IMR-90 (cell line): ENCODE measurements around the gene DAB1. TPM values are rescaled to one million over a fixed set of nuclear protein-coding genes. Genes with fewer than 3 reads are reported as not detected.

ENCODE experiments used
- ATAC-seq: fragments of 200-7000 bp; cut with Tn5 transposase; 2 replicates; pipeline ENCODE4 v1.9.1; 2020; ENCODE audit warnings: low read depth, mild to moderate bottlenecking, moderate library complexity
- BruUV-seq: library from RNA; stranded (reverse); fragments of 400-500 nt; replicated peaks from 2 replicates; lab custom pipeline; 2021; lab: Mats Ljungman, UMichigan
- CTCF ChIA-PET: fragments of 300-600 bp; formaldehyde crosslinking; extraction: SDS; loops from one replicate; lab custom pipeline; 2021; ENCODE audit warnings: antibody characterized with exemption; lab: Yijun Ruan, JAX
- POLR2A ChIA-PET: fragments of 300-600 bp; sonication (Branson Sonifier 250); formaldehyde crosslinking; loops from one replicate; lab custom pipeline; 2022; ENCODE audit warnings: antibody characterized with exemption; ENCODE audit not compliant: unreplicated experiment; lab: Charles Lee
- DNase-seq: peaks from one replicate; pipeline ENCODE4 v3.0.0; 2013
- H2AFZ ChIP-seq: replicated peaks from 2 replicates; pipeline ENCODE3; 2013; ENCODE audit warnings: low read length, mild to moderate bottlenecking; ENCODE audit not compliant: poor library complexity
- H2AK5ac ChIP-seq: 2 replicates; pipeline ENCODE4 v1.6.1; 2013; ENCODE audit warnings: low read depth, low read length, inconsistent platforms
- H2AK9ac ChIP-seq: replicated peaks from 2 replicates; pipeline ENCODE3; 2013; ENCODE audit warnings: mild to moderate bottlenecking, low read depth, low read length, moderate library complexity; ENCODE audit not compliant: poor library complexity
- H2BK120ac ChIP-seq: 2 replicates; pipeline ENCODE4 v1.6.1; 2013; ENCODE audit warnings: low read depth, low read length, inconsistent platforms
- H2BK15ac ChIP-seq: 3 replicates; pipeline ENCODE4 v1.6.1; 2013; ENCODE audit warnings: low read depth, low read length, inconsistent platforms
- H2BK20ac ChIP-seq: 2 replicates; pipeline ENCODE4 v1.6.1; 2013; ENCODE audit warnings: low read depth, mild to moderate bottlenecking, inconsistent platforms, low read length, moderate library complexity
- H2BK5ac ChIP-seq: 2 replicates; pipeline ENCODE4 v1.6.1; 2013; ENCODE audit warnings: mild to moderate bottlenecking, low read depth, low read length, inconsistent platforms; ENCODE audit not compliant: poor library complexity, severe bottlenecking
- H3K14ac ChIP-seq: replicated peaks from 2 replicates; pipeline ENCODE4 v1.6.1; 2013; ENCODE audit warnings: low read depth, low read length, inconsistent platforms
- H3K18ac ChIP-seq: 2 replicates; pipeline ENCODE4 v1.6.1; 2013; ENCODE audit warnings: low read depth, low read length, control low read depth
- H3K23ac ChIP-seq: 2 replicates; pipeline ENCODE4 v1.6.1; 2013; ENCODE audit warnings: low read depth, low read length, inconsistent platforms
- H3K27ac ChIP-seq: 2 replicates; pipeline ENCODE4 v1.5.1; 2013; ENCODE audit warnings: mild to moderate bottlenecking, control low read depth, low read length; ENCODE audit not compliant: insufficient read depth
- H3K27me3 ChIP-seq: 2 replicates; pipeline ENCODE4 v1.6.1; 2013; ENCODE audit warnings: low read length; ENCODE audit not compliant: control insufficient read depth, insufficient read depth
- H3K36me3 ChIP-seq: 2 replicates; pipeline ENCODE4 v1.6.1; 2013; ENCODE audit warnings: low read length, mixed read lengths; ENCODE audit not compliant: control insufficient read depth, insufficient read depth
- H3K4ac ChIP-seq: 2 replicates; pipeline ENCODE4 v1.6.1; 2013; ENCODE audit warnings: low read depth, low read length, inconsistent platforms
- H3K4me1 ChIP-seq: 2 replicates; pipeline ENCODE4 v1.6.1; 2013; ENCODE audit warnings: low read length, mixed read lengths; ENCODE audit not compliant: control insufficient read depth, insufficient read depth
- H3K4me2 ChIP-seq: 2 replicates; pipeline ENCODE4 v1.6.1; 2013; ENCODE audit warnings: low read depth, mild to moderate bottlenecking, control low read depth, low read length, moderate library complexity
- H3K4me3 ChIP-seq: 2 replicates; pipeline ENCODE4 v1.5.1; 2013; ENCODE audit warnings: low read depth, mild to moderate bottlenecking, control low read depth, low read length, moderate library complexity; ENCODE audit not compliant: insufficient read depth
- H3K56ac ChIP-seq: 2 replicates; pipeline ENCODE4 v1.6.1; 2013; ENCODE audit warnings: low read length, inconsistent platforms; ENCODE audit not compliant: insufficient read depth; ENCODE audit errors: extremely low read depth
- H3K79me1 ChIP-seq, 2 experiments: 2 replicates each; pipeline ENCODE4 v1.6.1; 2013; ENCODE audit warnings: low read length in 2 of 2, inconsistent platforms in 1 of 2, low read depth in 1 of 2
- H3K9ac ChIP-seq: 2 replicates; pipeline ENCODE4 v1.6.1; 2013; ENCODE audit warnings: low read depth, low read length, control low read depth
- H3K9me1 ChIP-seq: 2 replicates; pipeline ENCODE4 v1.6.1; 2013; ENCODE audit warnings: low read length, inconsistent platforms; ENCODE audit not compliant: insufficient read depth
- H3K9me3 ChIP-seq: 2 replicates; pipeline ENCODE4 v1.6.1; 2013; ENCODE audit warnings: low read length; ENCODE audit not compliant: control insufficient read depth, insufficient read depth
- H4K20me1 ChIP-seq: 2 replicates; pipeline ENCODE4 v1.6.1; 2013; ENCODE audit warnings: low read length, inconsistent platforms; ENCODE audit not compliant: insufficient read depth
- H4K5ac ChIP-seq: 2 replicates; pipeline ENCODE4 v1.6.1; 2013; ENCODE audit warnings: mild to moderate bottlenecking, low read depth, low read length, control low read depth
- H4K8ac ChIP-seq, 2 experiments: 2 replicates each; pipeline ENCODE4 v1.6.1; 2013; ENCODE audit warnings: low read depth in 2 of 2, low read length in 2 of 2, control low read depth in 1 of 2, inconsistent platforms in 1 of 2
- H4K91ac ChIP-seq: 2 replicates; pipeline ENCODE4 v1.6.1; 2013; ENCODE audit warnings: low read depth, low read length, inconsistent platforms; ENCODE audit not compliant: insufficient read depth
- CEBPB ChIP-seq: IDR thresholded peaks from 2 replicates; pipeline ENCODE4 v1.6.1; 2012; ENCODE audit warnings: low read depth, low read length, improper control_type of control experiment
- CHD1 ChIP-seq: IDR thresholded peaks from 2 replicates; pipeline ENCODE4 v1.6.1; 2012; ENCODE audit warnings: low read depth, low read length, improper control_type of control experiment
- FOS ChIP-seq: fragments of 150-350 bp; IDR thresholded peaks from 2 replicates; pipeline ENCODE4 v1.6.1; 2016; ENCODE audit warnings: low read depth, low read length
- MAZ ChIP-seq: IDR thresholded peaks from 2 replicates; pipeline ENCODE4 v1.6.1; 2012; ENCODE audit warnings: low read depth, mild to moderate bottlenecking, low read length, improper control_type of control experiment, moderate library complexity, borderline replicate concordance
- NFE2L2 ChIP-seq: fragments of 150-350 bp; IDR thresholded peaks from 2 replicates; pipeline ENCODE4 v1.6.1; 2016; ENCODE audit warnings: low read depth, mild to moderate bottlenecking, low read length
- RCOR1 ChIP-seq: IDR thresholded peaks from 2 replicates; pipeline ENCODE4 v1.6.1; 2012; ENCODE audit warnings: mild to moderate bottlenecking, low read length, improper control_type of control experiment; ENCODE audit not compliant: insufficient replicate concordance
- WGBS, 2 experiments: methylation state at CpG; one replicate each; pipeline versions ENCODE4 v1.1.5 to v1.1.7; 2013; ENCODE audit warnings: missing lambda C conversion rate in 2 of 2; ENCODE audit not compliant: insufficient read length in 1 of 2; ENCODE audit errors: extremely low coverage in 2 of 2; 5-methylcytosine and 5-hydroxymethylcytosine counted together
- dilution Hi-C: fragments of 300-500 bp; cut with HindIII; formaldehyde crosslinking; loops from one replicate; pipeline ENCODE4 v1.14.3; 2018; ENCODE audit warnings: low sequenced_read_pairs; ENCODE audit not compliant: unreplicated experiment
- in situ Hi-C: fragments of 300-500 bp; cut with MboI; formaldehyde crosslinking; loops from 3 replicates; pipeline ENCODE4 v1.14.3; 2019; ENCODE audit warnings: low sequenced_read_pairs, inconsistent platforms, mixed read lengths
- intact Hi-C: fragments of 100-400 bp; cut with micrococcal nuclease; formaldehyde crosslinking; loops from 2 replicates; pipeline ENCODE4 v1.10.0; 2022
- polyA plus RNA-seq, 3 experiments: library from polyadenylated mRNA; depleted of rRNA; stranded (reverse); fragments of >200 nt; gene quantifications; 2 replicates each; pipeline ENCODE4 v1.2.3, GENCODE V29; 2012; ENCODE audit warnings: low replicate concordance in 1 of 3
- total RNA-seq: library from RNA; depleted of rRNA; stranded (reverse); fragments of >200 nt; gene quantifications from 2 replicates; pipeline ENCODE4 v1.2.3, GENCODE V29; 2012
- TF ChIP-seq, protein P1 (sequence below): conservative IDR thresholded peaks from 2 replicates; pipeline ENCODE4 v1.5.1; 2012; ENCODE audit warnings: mild to moderate bottlenecking, low read depth, low read length, improper control_type of control experiment

DAB1 gene
- total and polyA plus RNA-seq, 2 of the 4 experiments (the other 2 are of a cell fraction), result 0.18 to 0.41 TPM

DNA sequence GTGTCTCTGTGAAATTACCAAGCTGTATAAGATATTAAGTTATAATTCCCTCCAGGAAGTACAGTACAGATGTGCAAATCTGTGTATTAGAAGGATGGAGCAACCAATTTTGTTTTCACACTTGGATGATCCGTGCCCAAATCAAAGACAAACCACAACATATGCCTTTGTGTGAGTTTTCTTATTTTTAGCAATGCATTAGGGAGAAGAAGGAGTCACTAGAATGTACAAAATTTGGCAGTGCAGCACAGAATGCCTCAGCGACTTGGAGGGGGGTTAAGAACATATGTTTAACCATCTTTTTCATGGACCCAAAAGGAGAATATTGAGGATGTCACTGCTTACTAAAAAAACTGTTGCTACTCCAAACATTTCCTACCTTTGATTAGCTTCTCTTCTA is 45.3 kb downstream of the DAB1 start:
- no peak overlapping the region for H4K8ac ChIP-seq
- H2AK9ac ChIP-seq, result no peak overlapping the region
- no peak overlapping the region for H3K14ac ChIP-seq
- POLR2A ChIA-PET, result no interaction called here
- H2BK20ac ChIP-seq, result no peak overlapping the region
- no peak overlapping the region for H3K4me3 ChIP-seq
- TF ChIP-seq, protein P1, sequence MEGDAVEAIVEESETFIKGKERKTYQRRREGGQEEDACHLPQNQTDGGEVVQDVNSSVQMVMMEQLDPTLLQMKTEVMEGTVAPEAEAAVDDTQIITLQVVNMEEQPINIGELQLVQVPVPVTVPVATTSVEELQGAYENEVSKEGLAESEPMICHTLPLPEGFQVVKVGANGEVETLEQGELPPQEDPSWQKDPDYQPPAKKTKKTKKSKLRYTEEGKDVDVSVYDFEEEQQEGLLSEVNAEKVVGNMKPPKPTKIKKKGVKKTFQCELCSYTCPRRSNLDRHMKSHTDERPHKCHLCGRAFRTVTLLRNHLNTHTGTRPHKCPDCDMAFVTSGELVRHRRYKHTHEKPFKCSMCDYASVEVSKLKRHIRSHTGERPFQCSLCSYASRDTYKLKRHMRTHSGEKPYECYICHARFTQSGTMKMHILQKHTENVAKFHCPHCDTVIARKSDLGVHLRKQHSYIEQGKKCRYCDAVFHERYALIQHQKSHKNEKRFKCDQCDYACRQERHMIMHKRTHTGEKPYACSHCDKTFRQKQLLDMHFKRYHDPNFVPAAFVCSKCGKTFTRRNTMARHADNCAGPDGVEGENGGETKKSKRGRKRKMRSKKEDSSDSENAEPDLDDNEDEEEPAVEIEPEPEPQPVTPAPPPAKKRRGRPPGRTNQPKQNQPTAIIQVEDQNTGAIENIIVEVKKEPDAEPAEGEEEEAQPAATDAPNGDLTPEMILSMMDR, result no peak
- TF ChIP-seq CEBPB (no peak), RCOR1 (no peak), CHD1 (no peak), NFE2L2 (no peak), MAZ (no peak), FOS (no peak)
- no TSS peak for BruUV-seq
- no peaks in the 10 kb centered on the region for H3K36me3 ChIP-seq
- no peaks in the 10 kb centered on the region for H3K79me1 ChIP-seq
- CTCF ChIA-PET, result no interaction called here
- no peak overlapping the region for H3K23ac ChIP-seq
- no peaks in the 10 kb centered on the region for H3K9me3 ChIP-seq
- ATAC-seq, result no peak
- H2AFZ ChIP-seq, result no peak overlapping the region
- in situ Hi-C loops, result no loop called here
- dilution Hi-C loops, result no loop called here
- no peaks in the 10 kb centered on the region; the same call in 1 of the 2 replicates for H3K9me1 ChIP-seq
- intact Hi-C loops, result no loop called here
- no peak overlapping the region for H2BK5ac ChIP-seq
- H4K20me1 ChIP-seq, result no peaks in the 10 kb centered on the region
- H3K56ac ChIP-seq, result no peak overlapping the region
- no peak overlapping the region for H2AK5ac ChIP-seq
- H2BK120ac ChIP-seq, result no peak overlapping the region
- no peak overlapping the region for H2BK15ac ChIP-seq
- no peaks in the 10 kb centered on the region for H3K4me1 ChIP-seq
- H3K4ac ChIP-seq, result no peak overlapping the region
- H4K5ac ChIP-seq, result no peak overlapping the region
- no peak overlapping the region for H3K27ac ChIP-seq
- DNase-seq, result no peak
- H4K91ac ChIP-seq, result no peak overlapping the region
- no peak overlapping the region for H3K9ac ChIP-seq
- H3K4me2 ChIP-seq, result no peak overlapping the region
- no CpG with 5 or more reads among the region's 2 CpGs for WGBS, 2 experiments
- no peaks in the 10 kb centered on the region for H3K27me3 ChIP-seq
- H3K18ac ChIP-seq, result no peak overlapping the region
